ENCODE data around the gene ARMCX1. TPM values are rescaled to one million over a fixed set of nuclear protein-coding genes. Genes with fewer than 3 reads are reported as not detected.

ARMCX1 gene
- total and polyA plus RNA-seq, 2 donors (not counting 3 experiments of a cell fraction or from before 2014, with no cell fraction given) = 11.0 to 22.4 TPM

DNA sequence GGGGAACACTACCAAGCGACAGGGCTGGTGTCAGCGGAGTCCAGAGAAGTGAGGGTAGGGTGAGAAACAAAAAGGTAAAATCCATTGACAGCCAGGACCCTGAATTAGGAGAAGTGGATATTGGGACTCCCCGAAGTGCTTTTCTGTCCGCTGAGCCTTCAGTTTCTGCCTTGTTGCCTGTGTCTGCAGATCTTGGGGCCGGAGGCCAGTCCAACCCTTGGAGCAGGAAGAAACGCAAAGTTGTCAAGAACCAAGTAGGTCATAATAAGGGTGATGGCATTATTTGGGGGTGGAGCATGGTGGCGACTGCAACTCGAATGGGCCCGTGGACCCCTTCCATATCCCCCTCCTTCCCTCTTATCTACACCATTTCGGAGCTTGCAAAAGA, 1.0 kb downstream of the ARMCX1 start:
- Histone ChIP-seq H3K27ac (ENCODE audit: insufficient read depth, low read depth, low read length) (peak overlapping the region; percentile 86), H2AFZ (ENCODE audit: low read depth, low read length) (peak overlapping the region; percentile 73)
- POLR2A ChIA-PET = no interaction called here

More for the DNA sequence above, 1.0 kb downstream of the ARMCX1 start:
- Histone ChIP-seq H3K27me3 (ENCODE audit: control insufficient read depth in 2 of 2, insufficient read depth in 2 of 2, low read length in 2 of 2) (no peaks in the 10 kb centered on the region), H3K4me3 (replicated peaks in 1 of 3; ENCODE audit: insufficient read depth in 1 of 3, low read depth in 1 of 3, low read length in 3 of 3) (peak overlapping the region; percentile 58 to 88 (median 87)), H3K4me2 (ENCODE audit: insufficient read depth, low read length) (peak overlapping the region; percentile 76), H3K9me1 (replicated peaks; ENCODE audit: control insufficient read depth, extremely low read depth, insufficient read depth, low read length) (no peaks in the 10 kb centered on the region), H4K20me1 (replicated peaks; ENCODE audit: control insufficient read depth, extremely low read depth, insufficient read depth, low read length) (no peaks in the 10 kb centered on the region), H3K36me3 (ENCODE audit: control insufficient read depth in 2 of 2, extremely low read depth in 1 of 2, insufficient read depth in 2 of 2, low read length in 2 of 2) (peaks cover 0 to 5% of the 10 kb centered on the region in 2 experiments), H3K4me1 (ENCODE audit: control insufficient read depth, extremely low read depth, insufficient read depth, low read length) (peaks cover 2% of the 10 kb centered on the region), H3K9me3 (replicated peaks; ENCODE audit: control insufficient read depth, insufficient read depth, low read length) (no peaks in the 10 kb centered on the region), H3K79me2 (ENCODE audit: control insufficient read depth, insufficient read depth, low read length) (peaks cover 7% of the 10 kb centered on the region), H3K9ac (replicated peaks; ENCODE audit: extremely low read depth, insufficient read depth, low read length) (peak overlapping the region; percentile 96)
- DNase-seq (ENCODE audit: low read depth, low spot score) = peak; percentile 23
- BruUV-seq (replicated peaks) = no TSS peak
- CTCF ChIA-PET = no interaction called here
- intact Hi-C loops (cut with micrococcal nuclease) = loop anchor here (2.0 kb wide), 2 partner anchors 67 to 133 kb away; partner anchors contain the start of gene ARMCX4
- no peak for FAIRE-seq
- dilution Hi-C loops (cut with MboI; ENCODE audit: extremely low pct_ligation_motif_present, low sequenced_read_pairs) = no loop called here
- TF ChIP-seq JUN (IDR thresholded peaks at IDR 0.05; ENCODE audit: borderline replicate concordance, insufficient read depth, insufficient read length, low read depth) = no peak
- no peak for TF ChIP-seq FOS (IDR thresholded peaks at IDR 0.05; ENCODE audit: borderline replicate concordance, insufficient read depth, low read length)
- TF ChIP-seq POLR2AphosphoS5 (IDR thresholded peaks at IDR 0.05; ENCODE audit: insufficient read depth, low read depth, low read length) = no peak
- TF ChIP-seq, protein P1, sequence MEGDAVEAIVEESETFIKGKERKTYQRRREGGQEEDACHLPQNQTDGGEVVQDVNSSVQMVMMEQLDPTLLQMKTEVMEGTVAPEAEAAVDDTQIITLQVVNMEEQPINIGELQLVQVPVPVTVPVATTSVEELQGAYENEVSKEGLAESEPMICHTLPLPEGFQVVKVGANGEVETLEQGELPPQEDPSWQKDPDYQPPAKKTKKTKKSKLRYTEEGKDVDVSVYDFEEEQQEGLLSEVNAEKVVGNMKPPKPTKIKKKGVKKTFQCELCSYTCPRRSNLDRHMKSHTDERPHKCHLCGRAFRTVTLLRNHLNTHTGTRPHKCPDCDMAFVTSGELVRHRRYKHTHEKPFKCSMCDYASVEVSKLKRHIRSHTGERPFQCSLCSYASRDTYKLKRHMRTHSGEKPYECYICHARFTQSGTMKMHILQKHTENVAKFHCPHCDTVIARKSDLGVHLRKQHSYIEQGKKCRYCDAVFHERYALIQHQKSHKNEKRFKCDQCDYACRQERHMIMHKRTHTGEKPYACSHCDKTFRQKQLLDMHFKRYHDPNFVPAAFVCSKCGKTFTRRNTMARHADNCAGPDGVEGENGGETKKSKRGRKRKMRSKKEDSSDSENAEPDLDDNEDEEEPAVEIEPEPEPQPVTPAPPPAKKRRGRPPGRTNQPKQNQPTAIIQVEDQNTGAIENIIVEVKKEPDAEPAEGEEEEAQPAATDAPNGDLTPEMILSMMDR (IDR thresholded peaks at IDR 0.05; ENCODE audit: extremely low read depth in 1 of 2, insufficient read depth in 1 of 2, low read depth in 1 of 2, low read length in 2 of 2) = no peak
- TF ChIP-seq EZH2 (IDR thresholded peaks at IDR 0.05; ENCODE audit: borderline replicate concordance, low read depth, low read length, severe bottlenecking) = no peak
- no peak for TF ChIP-seq POLR2A (IDR thresholded peaks at IDR 0.05; ENCODE audit: low read depth, low read length)
- no peak for TF ChIP-seq MYC (IDR thresholded peaks at IDR 0.05; ENCODE audit: low read depth, low read length)
- TF ChIP-seq, protein P2, sequence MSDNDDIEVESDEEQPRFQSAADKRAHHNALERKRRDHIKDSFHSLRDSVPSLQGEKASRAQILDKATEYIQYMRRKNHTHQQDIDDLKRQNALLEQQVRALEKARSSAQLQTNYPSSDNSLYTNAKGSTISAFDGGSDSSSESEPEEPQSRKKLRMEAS (IDR thresholded peaks at IDR 0.05; ENCODE audit: insufficient read depth, insufficient read length) = no peak
- TF ChIP-seq GATA2 (IDR thresholded peaks at IDR 0.05; ENCODE audit: insufficient read depth, insufficient read length, low read depth, low read length) = no peak
